Stimulated activated naive CD4-positive, alpha-beta T cell treated with Interleukin-2 at 50 U/mL for 16 hours (primary cell): ENCODE data around the gene STK11.

Experiments
- DNase-seq: peaks from one replicate; lab custom pipeline; 2025; lab: John Stamatoyannopoulos, UW

The STK11 gene

DNA sequence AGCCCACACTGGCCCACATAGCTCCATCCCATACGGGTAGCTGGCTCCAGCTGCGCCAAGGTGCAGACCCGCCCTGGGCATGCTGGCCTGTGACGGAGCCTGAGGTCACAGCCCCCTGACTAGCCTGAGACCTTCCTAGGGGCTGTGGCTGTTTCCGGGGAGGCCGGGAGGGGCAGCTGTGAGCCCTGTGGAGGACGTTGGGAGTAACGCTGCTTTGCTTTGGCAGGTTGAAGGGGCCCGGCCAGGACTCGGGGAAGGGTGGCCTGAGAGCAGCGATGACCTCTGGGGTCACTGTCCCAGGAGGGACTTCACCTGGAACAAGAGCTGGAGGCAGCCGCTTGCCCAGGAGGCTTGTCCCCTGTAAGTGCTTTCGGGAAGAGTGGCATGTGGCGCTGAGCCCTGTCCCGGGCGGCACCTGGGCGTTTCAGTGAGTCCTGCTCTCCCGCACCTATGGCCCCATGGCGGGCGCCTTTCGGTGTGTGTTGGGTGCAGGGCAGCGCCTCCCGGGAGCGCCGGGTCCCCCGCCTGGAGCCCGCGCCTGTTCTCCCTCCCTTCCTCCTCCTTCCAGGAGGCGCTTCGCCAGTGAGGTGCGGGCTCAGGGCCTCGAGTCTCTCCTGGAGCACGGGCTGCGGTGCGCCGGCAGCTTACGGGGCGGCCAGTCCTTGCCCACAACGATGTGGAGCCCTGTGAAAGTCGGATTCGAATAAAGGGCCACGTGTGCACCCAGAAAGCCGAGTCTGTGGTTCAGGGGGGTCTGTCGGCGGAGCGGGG, 68.7 kb downstream of the STK11 start:
- DNase-seq: no peak

DNA sequence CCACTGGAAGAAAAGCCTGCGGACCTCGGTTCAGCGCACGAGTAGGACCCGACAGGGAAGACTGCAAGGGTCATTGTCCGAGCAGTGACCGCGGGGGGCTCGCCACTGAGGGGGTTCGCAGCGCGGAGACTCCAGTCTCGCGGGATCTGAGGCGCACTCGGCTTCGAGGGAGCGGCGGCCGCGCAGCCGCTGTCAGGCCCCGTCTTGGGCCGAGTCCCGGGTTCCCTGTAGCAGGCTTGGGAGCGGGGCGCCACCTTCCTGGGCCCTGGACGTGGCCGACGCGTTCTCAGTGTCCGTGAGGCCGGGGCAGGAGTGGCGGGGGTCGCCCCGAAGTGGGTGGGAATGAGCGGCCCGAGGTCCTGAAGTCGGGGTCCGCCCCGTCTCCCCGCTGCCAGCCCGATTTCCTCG, 69.3 kb downstream of the STK11 start:
- no peak for DNase-seq

DNA sequence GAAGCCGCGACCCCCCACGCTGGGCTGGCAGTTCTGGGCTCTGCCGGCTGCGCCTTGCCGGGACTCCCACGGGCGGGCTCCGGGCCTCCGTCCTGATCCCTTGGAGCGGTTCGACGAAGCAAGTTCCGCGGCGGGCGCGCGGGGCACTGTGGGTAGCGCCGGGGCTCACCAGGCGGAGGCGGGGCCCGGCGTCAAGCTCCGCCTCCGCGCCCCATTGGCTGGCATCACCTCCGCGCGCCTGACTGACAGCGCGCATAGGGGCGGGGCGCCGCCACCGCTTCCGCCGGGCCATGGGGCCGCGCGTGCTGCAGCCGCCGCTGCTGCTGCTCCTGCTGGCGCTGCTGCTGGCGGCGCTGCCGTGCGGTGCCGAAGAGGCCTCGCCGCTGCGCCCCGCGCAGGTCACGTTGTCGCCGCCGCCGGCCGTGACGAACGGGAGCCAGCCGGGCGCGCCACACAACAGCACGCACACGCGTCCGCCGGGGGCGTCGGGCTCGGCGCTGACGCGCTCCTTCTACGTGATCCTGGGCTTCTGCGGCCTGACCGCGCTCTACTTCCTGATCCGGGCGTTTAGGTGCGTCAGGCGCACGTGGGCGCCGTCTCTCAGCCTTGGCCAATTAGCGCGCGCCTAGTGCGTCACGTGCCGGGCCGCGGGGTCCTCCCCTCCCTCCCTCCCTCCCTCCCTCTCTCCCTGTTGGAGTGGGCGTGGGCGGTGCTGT, 69.8 kb downstream of the STK11 start, which contains the start of gene FAM174C:
Gene FAM174C (plus strand): TSS at position 271 of the 716 bp plus-strand sequence. CDS start 20 bp downstream, at position 291.
- DNase-seq: peak; percentile 96

DNA sequence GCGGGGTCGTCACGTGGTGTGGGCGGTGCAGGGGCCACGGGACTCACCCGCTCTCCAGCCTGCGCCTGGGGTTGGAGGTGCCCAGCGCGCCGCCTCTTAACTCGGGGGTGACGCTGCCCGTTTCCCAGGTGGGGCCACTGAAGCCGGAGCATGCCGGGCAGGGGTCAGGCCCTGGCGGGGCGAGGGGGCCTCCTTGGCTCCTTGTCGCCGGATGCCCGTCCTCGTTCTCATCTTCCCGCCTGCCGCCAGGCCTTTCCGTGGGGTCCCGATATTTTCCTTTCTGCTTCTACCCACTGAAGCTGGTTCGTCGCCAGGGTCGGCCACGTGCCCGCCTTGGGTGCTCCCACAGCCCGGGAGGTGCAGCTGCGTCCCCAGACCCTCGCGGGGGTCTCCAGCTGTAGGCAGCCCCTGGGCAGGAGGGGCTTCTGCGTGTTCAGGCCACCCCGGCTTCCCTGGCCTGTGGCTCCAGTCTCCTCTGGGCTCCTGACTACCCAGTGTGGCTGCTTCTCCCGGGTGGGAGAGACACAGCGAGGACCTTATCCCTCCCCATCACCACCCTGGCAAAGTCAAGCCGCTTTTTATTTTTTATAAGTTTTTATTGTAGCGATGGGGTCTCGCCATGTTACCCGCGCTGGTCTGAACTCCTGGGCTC, 70.5 kb downstream of the STK11 start:
- DNase-seq: no peak

DNA sequence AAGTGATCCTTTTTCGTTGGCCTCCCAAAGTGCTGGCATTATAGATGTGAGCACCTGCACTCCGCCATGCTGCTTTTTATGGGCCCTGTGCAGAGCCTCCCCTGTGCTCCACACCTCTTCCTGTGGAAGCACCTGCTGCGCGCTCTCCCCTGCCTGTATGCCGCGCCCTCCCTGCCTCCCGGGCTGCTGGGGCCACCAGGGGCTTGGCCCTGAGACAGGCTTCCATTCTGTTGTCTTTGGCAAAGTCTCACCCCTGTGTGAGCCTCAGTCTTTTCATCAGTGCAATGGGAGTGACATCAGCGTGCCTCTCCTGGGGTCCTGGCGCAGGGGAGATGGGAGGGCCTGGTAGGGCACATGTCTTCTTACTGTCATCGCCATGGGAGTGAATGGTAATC, 71.0 kb downstream of the STK11 start:
- DNase-seq: no peak

DNA sequence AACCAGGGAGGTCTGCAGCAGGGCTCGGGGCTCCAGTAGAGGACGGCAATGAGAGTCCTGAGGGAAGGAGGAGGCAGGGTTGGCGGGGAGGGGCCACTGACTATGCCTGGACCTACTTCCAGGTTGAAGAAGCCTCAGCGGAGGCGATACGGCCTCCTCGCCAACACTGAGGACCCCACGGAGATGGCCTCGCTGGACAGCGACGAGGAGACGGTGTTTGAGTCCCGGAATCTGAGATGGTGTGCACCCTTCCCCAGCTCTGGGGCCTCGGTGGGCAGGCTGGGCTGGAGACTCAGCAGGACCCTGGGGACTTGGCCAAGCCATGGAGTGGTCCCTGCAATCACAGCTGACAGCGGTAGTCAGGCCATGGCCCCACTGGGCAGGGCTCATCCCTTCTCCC, 71.5 kb downstream of the STK11 start:
- no peak for DNase-seq
